Kidney tubule cell (primary cell): Measurements from ENCODE around the gene TCAIM.
"Not testable (repeated sequence)": the region's sequence is repeated elsewhere in the genome, so short reads cannot be mapped to it uniquely, and the experiment has no call there.

Source experiments
- DNase-seq: peaks from one replicate; pipeline ENCODE4 v3.0.0-alpha.2; 2018; ENCODE audit warnings: low spot score

Gene TCAIM

DNA sequence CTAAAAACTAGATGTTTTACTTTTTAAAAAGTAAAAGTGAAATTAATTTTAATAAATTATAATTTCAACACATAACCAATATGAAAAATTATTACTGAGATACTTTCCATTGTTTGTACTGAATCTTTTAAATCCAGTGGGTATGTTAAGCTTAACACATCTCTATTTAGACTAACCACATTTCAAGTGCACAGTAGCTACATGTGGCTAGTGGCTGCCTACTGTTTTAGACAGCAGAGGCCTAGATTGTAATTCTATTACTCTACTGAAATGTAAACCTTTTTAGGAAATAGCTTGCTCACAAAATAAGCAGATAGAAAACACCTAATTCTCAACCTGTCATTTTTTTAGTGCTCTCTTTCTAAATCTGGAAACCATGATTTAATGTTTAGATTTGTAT lies 4.9 kb downstream of the TCAIM start:
- DNase-seq, result no peak

DNA sequence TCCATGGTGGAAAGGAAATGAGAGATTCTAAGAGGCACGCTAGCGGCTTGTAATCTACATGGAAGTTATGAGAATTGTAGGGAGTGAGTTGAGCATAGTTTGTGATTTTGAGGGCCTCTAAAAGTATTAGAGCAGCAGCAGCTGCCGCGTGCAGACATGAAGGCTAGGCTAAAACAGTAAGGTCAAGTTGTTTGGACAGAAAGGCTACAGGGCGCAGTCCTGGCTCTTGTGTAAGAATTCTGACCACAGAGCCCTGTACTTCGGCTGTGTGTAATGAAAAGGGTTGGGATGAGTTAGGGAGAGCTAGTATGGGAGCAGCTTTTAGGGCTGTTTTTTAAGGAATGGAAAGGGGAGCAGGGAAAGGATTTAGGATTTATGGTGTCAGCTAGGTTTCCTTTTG lies 8.0 kb downstream of the TCAIM start:
- not testable (repeated sequence) for DNase-seq

DNA sequence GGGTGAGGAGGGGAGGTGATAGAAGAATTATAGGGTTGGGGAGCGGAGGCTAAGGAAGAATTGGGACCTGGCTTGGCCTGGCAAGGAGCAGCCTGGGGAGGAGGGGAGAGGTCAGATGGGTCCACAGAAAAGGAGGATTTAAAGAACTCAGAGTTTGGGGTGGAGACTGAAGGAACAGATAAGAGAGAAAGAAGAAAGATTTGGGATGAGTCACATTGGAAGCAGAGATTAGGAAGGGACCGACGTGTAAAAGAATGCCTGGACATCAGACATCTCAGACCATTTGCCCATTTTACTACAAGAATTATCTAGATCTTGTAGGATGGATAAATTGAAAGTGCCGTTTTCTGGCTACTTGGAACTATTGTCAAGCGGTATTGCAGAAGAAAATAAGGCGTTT lies 10.4 kb downstream of the TCAIM start:
- DNase-seq, result no peak

DNA sequence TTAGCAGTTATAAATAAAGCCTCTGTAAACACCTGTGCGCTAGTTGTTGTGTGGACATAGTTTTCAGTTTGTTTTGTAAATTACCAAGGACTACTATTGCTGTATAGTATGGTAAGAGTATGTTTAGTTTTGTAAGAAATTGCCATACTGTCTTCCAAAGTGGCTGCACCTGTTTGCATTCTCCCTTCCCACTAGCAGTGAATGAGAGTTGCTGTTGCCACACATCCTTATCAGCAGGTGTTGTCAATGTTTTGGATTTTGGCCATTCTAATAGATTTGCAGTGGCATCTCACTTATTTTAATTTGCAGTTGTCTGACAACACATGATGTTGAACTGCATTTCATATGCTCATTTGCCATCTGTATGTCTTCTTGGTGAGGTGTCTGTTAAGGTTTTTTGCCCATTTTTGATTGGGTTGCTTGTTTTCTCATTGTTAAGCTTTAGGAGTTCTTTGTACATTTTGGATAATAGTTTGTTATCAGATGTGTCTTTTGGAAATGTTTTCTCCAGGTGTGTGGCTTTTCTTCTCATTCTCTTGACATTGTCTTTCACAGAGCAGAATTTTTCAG lies 14.9 kb downstream of the TCAIM start:
- DNase-seq, result no peak

DNA sequence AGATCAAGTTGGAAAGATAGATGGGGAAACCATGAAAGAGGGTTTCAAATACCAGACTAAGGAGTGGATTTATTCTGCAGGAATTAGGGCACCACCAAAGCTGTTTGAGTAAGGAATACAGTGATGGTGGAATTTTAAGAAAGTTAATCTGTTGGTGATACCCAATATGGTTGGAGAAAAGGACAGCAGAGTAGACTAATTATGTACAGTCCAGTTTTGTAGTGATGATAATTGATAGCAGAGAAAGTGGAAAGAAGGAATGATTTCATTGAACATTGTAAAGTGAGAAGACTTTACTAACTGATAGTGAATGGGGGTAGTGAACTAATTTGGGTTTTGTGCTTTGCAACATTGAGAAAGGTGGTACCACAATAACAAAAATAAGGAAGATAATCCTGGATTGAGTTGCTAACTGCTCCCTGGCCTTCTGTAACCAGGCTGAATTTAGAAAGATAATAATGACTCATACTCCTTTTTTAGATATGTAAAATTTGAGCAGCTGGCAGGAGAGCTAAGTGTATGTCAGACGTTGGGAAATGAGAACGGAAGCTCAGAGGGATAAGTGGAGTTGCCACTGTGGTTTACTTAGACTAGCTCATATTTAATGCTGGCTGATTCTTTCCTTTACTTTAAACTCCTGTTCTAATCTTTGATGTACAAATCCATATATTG lies 16.9 kb downstream of the TCAIM start:
- DNase-seq, result peak; percentile 49

DNA sequence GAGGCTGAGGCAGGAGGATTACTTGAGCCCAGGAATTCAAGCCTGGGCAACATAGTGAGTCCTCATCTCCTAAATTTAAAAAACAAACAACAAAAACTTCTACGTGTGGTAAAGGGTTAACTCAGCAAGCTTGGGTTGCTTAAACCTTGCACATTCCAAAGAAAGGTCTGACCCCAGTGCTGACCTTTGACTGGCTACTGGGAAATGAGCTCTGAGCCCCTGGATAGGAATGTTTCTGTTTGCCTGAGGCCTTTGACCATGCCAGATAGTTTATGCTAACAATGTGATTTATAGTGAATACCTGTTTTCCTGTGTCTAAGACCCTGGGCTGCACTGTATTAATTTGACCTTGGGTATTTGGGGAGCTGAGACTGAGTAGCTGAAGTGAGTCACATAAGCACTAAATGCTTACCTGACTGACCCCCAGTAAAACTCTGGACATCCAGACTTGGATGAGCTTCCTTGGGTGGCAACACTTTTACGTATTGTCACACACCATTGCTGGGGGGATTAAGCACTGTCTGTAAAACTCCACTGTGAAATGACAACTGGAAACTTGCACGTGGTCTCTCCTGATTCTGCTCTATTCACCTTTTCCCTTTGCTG lies 20.7 kb downstream of the TCAIM start:
- DNase-seq, result peak; percentile 35

DNA sequence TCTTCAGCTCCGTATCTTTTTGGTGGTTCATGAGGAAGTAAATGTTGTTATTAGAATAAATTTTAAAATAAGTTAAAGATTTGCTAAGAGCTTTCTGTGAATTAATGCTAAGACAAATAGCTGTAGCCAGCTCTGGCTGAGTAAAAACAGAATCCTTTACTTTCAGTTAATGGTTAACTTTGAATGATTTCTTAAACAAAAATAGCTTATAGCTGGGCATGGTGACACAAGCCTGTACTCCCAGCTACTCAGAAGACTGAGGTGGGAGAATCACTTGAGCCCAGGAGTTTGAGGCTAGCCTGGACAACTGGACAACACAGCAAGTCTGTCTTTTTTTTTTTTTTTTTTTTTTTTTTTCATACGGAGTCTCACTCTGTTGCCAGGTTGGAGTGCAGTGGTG lies 25.0 kb downstream of the TCAIM start:
- peak; percentile 81 for DNase-seq

DNA sequence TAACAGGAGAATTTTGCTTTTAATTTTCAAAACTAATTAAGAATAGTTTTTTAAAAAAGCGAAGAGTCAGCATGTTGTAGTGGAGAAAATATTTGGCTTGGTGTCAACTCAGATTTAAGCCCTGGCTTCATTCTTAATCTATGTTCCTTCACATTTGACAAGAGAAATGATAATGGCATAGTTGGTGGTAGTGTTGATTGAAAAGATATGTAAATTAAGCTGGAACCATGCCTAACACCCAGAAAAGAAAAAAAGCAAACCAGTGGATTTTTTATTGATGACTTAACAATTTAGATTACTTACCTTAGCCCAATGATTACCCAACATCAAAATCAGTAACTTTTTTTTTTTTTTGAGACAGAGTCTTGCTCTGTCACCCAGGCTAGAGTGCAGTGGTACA lies 27.4 kb downstream of the TCAIM start:
- DNase-seq, result no peak

DNA sequence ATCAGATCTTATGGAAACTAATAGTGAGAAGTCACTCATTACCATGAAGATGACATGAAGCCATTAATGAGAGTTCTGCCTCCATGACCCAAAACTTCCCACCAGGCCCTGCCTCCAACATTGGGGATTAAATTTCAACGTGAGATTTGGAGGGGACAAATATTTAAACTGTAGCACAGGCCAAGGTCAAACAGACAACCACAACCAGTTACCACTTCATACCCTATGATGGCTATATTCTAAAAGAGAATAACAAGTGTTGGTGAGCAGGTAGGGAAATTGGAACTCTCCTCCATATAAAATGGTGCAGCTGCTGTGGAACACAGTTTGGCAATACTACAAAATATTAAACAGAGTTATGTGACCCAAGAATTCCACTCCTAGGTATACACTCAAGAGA lies 36.9 kb downstream of the TCAIM start:
- no peak for DNase-seq

DNA sequence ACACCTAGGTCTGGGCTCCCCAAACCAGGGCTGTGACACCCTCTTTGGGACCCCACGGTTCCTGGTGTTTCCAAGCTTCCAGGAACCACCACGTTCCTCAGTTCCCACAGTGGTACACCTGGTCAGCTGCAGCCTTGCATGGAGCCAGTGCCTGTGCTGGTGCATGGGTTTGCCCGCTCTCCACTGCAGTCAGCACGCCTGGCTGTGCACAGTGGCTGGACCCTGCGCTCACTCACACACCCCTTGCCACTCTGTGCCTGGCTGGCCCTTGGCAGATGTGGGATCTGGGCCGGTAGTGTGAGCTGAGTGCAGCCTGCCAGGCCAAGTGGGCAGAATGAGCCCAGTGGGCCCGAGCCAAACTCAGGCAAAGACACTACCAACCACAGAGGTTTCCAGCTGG lies 48.8 kb downstream of the TCAIM start:
- no peak for DNase-seq

DNA sequence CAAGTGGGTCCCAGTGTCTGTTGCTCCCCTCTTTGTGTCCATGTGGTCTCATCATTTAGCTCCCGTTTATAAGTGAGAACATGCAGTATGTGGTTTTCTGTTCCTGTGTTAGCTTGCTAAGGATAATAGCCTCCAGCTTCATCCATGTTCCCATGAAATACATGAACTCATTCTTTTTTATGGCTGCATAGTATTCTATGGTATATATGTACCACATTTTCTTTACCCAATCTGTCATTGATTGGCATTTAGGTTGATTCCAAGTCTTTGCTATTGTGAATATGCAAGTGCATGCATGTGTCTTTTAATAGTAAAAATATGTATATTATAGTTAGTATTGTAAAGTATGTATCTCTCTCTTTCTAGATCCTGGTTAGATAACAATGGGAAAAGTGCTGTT lies 53.9 kb downstream of the TCAIM start:
- no peak for DNase-seq

DNA sequence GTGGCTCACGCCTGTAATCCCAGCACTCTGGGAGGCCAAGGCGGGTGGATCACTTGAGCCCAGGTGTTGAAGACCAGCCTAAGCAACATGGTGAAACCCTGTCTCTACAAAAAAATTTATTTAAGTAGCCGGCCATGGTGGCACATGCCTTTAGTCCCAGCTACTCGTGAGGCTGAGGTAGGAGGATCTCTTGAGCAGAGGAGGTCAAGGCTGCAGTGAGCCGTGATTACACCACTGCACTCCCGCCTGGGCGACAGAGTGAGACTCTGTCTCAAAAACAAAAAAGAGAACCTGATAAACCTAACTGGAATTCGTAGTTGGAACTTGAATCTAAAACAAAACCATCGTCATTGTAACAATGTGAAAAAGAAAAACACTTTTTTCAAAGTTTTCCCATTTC lies 57.1 kb downstream of the TCAIM start:
- DNase-seq, result no peak

DNA sequence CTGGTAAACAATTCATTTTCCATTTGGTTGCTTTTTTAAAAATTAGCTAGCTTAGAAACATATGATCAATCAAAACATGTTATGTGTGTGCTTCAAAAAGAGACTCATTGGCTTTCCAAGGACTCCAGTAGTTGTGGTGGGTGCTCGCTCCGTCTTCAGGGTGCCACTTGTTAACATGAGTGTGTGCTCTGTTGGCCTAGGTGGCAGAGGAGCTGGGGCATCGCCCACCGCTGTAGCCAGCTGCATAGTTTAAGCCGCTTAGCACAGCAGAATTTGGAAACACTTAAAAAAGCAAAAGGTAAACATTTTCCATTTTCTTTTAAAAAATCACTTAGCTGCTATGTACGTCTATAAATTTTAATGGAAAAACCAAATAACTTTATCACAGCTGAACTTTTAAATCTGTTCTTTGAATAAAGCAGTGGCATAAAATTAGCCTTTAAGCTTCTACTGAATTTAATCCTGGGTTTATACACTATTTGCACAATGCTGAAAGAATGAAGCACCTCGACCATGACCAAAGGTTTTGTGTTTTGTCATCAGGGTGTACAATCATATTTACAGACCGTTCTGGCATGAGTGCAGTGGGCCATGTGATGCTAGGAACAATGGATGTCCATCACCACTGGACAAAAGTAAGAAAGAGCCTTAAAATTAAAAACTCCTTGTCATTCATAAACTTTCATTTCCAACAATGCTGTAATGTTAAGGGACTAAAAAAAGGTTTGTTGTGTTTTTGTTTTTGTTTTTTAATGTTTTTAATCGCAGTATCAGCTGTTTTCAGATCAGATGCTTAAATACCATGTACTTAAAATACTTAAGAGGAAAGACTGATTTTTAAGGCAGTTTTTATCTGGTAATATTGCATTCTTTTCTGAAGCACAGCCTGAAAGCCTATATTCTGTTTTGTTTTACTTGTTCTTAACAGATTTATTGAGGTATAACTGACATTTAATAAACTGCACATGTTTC lies 57.9 kb downstream of the TCAIM start:
- no peak for DNase-seq

DNA sequence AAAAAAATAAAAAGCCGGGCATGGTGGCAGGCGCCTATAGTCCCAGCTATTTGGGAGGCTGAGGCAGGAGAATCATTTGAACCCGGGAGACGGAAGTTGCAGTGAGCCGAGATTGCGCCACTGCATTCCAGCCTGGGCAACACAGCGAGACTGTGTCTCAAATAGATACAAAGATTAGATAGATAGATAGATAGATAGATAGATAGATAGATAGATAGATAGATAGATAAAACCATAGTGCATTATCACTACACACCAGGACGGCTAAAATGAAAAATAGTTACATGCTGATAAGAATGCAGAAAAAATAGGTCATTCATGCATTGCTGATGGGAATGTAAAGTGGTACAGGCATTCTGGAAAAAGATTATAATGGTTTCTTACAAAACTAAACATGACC lies 59.7 kb downstream of the TCAIM start:
- not testable (repeated sequence) for DNase-seq

DNA sequence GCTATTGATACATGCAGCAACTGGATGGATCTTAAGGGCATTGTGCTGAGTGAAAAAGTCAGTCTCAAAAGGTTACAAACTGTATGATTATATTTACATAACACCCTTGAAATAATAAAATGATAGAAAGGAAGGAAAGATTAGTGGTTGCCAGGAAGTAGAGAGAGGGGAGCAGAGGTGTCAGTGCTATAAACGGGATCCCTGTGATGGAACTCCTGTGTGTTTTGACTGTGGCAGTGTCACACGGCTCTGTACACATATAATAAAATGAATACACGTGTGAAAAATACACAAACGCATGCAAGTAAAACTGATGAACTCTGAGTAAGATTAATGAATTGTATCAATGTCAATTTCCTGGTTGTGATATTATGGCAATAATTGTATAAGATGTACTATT lies 60.3 kb downstream of the TCAIM start:
- DNase-seq, result no peak

DNA sequence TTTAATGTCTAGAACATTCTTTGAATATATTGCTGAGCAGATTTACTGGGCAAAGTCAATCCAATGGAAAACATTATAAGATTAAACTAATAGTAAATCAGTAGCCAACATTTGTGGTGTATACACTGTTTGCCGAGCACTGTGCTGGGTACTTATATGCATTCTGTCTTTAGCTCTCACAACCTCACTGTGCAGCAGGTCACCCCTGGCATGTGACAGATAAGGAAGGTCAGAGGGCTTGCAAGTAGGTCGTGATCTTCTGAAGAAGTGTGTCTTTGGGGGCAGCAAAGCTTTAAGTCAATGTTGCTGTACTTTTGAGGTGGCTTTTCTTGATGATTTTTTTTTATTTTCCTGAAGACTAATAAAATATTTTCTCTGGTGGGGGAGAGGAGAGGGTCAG lies 62.2 kb downstream of the TCAIM start:
- DNase-seq, result no peak

DNA sequence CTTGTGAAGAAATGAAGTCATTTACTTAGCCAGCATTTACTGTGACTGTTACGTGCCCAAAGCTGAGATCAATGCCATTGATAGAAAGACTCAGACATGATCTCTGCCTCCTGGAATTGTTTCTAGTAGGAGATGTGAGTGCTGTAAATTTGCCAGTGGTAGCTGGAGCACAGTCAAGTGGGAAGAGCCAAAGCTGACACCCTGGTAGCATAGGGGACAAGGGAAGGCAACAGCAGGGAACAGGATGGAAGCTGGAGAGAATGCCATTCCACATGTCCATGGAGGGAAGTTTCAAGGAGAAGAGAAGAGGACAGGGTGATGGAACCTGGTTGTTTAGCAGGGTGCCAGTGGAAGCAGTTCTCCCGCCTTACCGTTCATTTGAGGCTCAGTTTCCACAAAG lies 64.0 kb downstream of the TCAIM start:
- no peak for DNase-seq

DNA sequence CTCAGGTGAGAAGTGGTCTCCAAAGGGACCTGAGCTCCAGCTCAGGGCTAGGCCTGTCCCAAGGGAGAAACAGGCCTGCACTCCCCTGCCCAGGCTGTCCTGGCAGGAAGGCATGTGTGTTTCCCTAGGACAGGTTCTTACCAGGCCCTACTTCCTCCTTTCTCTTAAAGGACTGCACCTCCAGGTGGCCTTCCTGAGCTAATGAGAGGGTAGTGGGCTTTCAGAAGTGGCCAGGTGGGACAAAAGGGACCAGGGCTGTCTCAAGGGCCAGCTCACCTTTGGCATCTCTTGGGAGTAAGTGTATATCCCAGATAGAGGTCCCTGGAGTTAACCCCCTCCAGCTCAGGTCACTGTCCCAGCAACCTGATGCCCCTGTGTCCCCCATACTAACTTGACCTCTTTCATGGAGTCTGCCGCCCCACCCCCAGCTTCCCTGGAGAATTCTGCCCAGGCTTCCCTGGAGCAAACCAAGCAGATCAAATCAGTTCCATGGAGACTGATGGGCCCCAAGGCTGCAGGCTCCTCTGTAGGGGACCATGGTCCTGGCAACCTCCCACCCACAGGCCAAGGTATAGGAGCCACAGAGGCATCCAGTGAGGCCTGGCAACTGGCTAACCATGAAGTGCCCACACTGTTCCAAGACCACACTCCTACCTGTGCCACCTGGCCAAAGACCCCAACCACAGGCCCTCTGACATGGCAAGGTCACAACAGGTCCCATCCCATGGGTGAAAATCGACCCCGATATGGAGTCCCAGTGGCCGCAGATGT lies 71.3 kb downstream of the TCAIM start:
- DNase-seq, result no peak

DNA sequence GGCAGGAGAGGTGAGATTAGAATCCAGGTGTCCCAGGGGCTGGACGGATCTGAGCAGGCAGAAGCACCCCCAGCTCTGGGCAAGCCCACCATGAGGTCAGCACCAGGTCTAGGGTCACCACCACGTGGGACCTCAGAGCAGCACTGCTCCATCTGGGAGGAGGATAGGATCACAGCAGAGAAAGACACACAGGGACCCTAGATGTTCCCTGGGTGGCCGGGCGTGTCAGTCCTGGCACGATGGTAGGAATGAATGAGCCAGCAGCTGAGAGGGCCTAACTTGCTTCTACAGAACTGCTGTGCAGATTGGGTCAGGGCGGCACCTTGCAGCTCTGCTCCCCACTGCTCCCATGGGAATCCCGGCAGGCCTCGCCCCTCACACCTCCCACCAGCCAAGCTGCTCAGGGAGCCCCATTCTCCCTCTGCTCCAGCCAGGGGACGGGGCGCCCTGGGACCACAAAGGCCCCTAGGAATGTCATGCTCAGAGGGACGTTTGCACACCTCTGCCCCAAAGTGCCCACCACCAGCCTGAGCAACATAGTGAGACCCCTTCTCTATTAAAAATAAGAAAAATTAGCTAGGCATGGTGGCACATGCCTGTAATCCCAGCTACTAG lies 72.6 kb downstream of the TCAIM start:
- DNase-seq, result no peak

DNA sequence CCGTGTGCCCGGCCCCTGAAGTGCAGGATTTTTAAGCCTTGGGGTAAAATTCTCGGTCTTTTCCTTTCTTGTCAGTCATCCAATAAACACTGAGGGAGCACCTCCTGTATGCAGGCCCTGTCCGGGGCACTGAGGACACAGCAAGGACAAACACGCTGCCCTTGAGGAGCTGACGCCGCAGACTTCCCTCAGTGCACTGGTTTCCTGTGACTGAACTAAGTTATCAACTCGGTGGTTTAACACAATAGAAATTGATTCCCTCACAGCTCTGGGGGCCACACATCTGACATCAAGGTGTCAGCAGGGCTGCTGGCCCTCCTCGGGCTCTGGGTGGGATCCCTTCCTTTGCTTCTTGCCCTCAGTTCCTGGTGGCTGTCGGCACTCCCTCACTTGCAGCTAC lies 73.8 kb downstream of the TCAIM start:
- no peak for DNase-seq

DNA sequence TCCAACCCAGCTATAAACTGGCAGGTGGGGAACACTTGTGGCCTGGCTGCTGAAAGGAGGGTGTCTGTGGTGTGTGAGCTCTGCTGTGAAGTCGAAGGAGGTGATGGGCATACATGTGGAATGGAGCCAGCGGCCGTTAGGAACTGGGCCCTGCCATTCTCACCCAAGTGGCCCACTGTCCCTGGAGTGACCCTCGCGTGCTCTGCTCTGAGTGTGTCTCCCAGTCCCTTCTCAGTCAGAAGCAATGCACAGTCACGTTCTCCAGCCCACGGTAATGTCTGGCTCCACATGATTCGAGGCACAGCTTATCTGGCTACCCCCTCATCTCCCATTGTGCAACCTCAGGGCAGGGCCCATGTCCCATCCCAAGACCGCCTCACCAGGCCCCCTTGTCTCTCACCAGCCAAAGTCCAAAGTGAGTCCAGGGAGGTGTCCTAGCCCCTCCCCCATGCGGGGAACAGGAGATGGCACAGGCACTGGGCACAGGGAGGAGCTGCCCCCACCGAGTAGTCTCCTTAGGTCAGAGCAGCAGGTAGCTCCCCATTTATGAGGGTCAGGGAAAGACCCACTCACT lies 76.0 kb downstream of the TCAIM start:
- no peak for DNase-seq
